HG02642 (cell line): ENCODE measurements around the gene SERPINB13.
"Not testable (repeated sequence)": the region's sequence is repeated elsewhere in the genome, so short reads cannot be mapped to it uniquely, and the experiment has no call there.

Experiments
- ATAC-seq: cut with Tn5 transposase; IDR thresholded peaks from one replicate; pipeline ENCODE4 v1.9.1; 2021; ENCODE audit warnings: mild to moderate bottlenecking; ENCODE audit not compliant: unreplicated experiment, poor library complexity

SERPINB13 gene

DNA sequence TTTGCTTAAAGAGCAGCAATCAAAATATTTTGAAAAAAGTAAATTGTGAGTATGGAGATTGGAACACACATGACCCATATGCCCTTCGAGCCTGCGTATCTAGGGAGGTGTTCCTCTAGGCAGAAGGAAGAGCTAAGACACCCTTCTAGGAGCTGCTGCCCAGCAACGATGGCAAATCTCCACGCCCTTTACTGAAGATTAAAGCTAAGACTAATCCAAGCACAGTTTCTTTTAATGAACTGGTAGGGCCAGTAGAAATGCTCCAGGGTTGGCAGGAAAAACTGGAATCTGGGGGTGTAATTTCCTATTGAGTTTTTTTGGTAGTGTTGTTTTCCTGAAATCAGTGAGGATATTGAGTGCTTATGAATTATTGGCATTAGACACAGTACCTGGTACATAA, 712 bp upstream of the SERPINB13 start:
- ATAC-seq: no peak

DNA sequence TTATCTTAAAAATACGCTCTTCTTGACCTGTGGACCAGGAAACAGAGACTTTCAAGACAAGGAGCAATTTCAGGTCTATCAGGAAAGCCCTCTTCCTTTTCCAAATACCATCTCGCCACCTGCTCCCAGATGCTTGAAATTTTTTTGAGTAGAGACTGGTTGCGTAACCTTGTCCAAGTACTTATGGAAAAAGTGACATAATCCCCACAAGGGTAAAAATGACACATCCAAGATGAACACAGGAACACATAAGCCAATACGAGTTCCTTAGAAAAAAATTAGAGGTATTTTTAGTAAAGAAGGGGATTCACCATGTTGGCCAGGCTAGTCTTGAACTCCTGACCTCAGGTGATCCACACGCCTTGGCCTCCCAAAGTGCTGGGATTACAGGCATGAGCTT, 1.8 kb downstream of the SERPINB13 start:
- ATAC-seq: no peak

DNA sequence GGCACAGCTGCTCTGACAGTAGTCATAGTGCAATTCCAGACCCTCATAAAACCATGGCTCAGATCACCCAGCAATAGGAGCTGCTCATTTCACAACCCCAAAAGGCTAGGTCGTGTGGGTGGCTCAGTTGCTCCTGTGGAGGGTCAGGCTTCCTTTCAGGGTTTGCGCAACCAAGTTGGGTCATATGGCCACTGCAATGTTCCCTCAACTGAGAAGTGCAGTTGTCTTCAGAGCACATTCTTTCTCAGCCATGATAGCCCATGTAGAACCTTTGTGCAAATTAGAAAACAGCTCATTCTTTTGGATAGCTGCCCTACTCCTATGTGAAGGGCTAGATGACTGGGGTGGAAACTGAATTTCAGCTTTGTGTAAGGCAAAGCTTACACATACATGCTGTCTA, 3.2 kb downstream of the SERPINB13 start:
- no peak for ATAC-seq

DNA sequence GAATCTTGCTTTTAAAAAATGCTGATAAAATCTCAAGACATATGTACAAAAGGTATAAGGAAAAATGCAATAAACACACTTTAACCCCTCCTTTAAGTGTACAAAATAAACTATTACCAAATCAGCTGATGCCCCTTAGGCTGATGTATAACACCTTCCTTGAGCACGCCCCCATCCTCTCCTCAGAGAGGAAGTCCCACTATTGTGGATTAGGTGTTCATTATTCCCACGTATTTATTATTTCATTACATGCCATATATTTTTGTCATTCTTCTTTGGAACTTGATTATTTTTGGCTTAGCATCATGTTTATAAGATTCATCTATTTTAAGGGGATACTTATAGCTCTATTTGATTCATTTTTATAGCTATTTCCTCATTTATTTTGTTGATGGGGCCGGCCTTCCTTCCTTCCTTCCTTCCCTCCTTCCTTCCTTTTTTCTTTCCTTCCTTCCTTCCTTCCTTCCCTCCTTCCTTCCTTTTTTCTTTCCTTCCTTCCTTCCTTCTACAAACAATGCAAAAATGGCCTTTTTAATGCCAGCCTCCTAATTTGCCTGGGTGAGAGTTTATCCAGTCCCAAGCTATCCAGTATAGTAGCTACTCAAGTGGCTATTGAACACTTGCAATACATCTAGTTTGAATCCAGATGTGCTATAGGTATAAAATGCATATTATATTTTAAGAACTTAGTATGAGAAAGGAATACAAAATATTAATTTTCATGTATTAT, 4.0 kb downstream of the SERPINB13 start:
- ATAC-seq: no peak

DNA sequence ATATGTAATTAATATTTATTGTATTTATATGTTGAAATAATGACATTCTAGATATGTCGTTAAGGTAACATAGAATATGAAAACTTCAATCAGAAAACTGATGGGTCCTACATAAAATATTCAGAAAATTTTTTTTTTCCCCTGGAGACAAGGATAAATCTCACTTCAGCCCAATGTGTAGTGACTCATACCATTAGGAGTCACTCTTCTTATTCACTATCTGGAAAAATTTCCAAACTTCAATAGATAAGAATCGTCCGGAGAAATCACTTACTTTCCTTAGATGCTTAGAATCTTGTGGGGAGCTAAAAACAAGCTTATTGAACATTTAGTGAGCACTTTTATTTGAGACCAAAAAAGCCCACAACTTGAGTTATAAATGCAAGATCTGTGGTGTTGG, 4.6 kb downstream of the SERPINB13 start:
- no peak for ATAC-seq

DNA sequence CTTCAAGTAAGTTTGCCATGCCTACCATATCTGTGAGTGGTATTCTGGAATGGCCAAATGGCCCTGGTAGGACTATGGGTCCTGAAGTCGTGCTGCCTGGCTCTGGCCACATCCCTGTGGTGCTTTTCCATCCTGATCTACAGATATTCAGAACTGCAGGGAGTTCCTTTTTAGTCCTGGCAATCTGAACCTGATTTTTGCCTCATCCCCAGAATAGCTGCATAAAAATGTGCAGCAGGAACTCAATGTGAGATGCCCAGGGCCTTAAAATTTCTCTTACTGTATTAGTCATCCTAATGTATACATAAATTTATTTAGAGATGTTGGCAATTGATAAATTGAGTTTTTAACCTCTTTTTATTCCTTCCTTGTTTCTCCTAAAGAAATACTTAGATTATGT, 5.3 kb downstream of the SERPINB13 start:
- no peak for ATAC-seq

DNA sequence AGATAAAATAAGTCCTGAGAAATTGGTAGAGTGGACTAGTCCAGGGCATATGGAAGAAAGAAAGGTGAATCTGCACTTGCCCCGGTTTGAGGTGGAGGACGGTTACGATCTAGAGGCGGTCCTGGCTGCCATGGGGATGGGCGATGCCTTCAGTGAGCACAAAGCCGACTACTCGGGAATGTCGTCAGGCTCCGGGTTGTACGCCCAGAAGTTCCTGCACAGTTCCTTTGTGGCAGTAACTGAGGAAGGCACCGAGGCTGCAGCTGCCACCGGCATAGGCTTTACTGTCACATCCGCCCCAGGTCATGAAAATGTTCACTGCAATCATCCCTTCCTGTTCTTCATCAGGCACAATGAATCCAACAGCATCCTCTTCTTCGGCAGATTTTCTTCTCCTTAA, 9.8 kb downstream of the SERPINB13 start:
- ATAC-seq: no peak

DNA sequence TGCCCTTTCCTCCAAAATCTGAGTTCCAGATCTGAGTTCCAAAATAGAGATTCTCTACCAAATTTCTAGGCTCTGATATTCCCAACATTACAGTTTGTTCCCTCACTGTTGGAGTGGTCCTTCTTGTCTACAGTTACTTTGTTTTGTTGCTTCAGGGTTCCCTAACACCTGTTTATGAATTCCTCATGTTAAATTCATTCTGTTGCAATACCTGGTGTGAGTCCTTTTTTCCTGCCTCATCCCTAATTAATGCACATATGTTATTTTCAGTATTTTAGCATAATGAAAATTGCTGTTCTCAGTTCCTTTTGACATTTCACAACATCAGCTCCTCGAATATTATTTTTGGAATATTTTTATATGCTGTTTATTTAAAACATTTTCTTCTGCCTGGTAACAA, 16.2 kb downstream of the SERPINB13 start:
- no peak for ATAC-seq

DNA sequence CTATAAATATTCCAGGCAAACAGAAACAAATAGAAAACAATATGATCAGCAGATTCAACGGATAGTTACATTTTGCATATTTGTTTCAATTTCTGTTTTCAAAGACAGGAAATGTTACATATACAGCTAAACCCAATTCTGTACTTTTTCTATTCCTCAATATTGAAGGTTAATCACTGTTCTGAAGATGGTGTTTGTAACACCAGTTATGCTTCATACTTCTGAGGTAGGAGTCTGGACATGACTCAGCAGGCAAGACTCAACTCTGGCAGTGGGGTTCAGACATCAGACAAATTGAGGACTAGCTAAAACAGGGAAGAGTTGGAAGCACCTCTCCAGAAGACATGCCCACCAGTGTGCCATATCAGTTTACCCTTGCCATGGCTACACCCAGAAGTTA, 16.6 kb downstream of the SERPINB13 start:
- ATAC-seq: peak; percentile 90

DNA sequence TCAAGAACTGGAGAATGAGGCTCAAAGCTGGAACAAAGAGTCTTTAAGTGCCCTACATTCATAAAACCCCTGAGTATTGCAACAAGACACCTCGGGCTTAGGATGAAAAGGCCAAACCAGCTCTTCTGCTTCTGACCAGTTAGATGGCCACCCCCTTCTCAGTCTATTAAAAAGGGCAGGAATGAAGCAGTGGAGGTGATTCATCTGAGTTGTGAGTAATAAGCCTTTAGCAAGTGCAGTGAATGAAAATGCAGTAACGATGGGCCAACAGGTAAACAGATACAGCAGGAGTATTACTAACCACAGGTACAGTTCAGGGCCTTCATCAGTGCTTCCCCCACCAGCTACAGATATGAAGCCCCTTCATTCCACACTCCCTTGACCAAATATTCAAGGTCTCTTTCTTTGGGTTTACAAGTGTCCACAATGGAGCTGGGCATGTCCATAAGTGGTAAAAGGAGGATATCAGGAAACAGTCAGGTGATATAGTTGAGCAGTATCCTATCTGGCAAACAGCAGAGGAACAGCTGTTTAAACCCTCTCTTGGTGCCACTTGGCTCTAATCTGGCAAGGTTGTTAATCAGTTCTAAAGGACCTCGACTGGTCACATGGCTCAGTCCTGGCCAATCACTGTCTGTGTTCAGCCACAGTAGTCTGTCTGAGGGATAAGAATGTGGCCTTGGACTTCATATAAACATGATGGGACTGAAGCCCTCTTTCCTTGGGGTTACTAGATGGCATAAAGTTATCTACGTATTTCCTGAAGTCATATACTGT, 17.8 kb downstream of the SERPINB13 start:
- no peak for ATAC-seq

DNA sequence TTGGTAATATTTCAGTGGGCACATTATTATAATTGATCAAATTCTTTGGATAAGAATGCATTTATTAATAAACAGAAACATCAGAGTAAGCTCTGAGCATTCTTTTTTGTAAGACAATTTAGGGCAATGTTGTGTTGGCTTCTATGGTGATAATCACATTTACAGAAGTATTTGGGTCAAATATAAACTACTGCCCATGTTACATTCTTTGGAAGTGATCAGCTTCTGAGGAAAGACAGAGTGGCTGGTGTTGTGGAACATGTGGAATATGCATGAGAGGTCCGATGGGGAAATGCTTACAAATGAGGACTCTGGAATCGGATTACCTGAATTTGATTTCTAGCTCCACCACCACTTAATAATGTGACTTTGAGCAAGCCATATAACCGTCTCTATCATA, 19.4 kb downstream of the SERPINB13 start:
- no peak for ATAC-seq

DNA sequence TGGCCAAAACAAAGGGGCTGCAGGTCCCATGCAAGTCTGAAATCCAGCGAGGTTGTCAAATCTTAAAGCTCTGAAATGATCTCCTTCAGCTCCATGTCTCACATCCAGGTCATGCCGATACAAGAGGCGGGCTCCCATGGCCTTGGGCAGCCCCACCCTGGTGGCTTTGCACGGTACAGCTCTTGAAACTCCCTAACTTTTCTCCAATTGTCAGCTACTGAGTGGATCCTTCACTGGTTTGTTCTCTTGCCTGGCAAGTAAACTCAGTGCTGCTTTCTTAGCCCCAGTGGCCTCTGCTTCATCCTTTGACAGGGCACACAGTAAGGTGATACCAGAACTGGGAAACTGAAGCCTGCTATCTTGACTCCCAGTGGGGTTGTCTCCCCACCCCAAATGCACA, 26.3 kb downstream of the SERPINB13 start:
- no peak for ATAC-seq

DNA sequence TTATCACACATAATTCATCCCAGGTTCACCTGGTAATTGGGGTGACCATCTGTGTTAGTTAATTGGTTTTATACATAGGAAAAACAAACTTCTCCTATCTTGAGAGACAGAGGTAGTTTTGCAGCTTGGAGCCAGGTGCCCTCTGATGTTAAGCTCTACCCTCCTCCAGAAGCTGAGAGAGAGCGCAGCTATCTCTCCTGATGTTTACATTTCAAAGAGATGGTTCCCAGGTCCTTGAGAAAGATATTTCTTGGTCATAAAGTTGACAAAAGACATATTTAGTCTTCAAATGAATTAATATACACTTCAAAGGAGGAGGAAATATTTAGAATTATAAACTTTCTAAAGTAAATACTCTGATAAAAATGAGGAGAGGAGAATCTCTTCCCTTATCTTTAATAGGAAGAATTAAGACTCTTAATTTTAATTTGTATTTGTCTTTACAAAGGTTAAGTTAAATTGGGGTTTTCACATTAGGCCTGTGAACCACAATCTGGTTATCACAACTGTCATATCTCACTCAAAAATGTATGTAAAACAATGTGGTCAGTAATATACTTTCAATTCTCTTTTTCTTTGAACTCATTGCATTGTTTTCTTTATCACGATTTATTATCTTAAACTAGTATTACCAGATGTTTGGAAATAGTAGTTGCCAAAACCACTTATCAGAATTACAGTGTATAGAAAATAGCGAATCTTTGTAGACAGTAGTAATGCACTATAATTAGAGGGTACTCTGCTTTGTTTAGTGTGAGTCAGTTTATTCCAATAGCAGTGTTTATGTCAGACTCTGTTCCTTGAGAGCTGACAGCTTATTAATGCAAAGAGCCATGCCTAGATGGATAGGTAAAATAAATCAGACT, 30.1 kb downstream of the SERPINB13 start:
- no peak for ATAC-seq

DNA sequence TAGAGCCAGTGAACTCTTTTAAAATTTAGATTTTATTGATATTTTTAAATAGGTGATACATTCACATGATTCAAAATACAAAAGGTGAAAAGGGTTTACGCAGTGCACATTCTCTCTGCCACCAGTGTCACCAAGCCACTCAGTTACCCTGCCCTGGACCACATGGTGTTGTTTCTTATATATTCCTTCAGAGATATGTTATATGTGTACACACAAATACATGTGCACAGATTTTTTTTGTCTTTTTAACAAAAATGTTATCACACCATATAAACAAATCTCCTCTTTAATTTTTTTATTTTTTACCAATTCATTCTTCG, 30.7 kb downstream of the SERPINB13 start:
- ATAC-seq: no peak

DNA sequence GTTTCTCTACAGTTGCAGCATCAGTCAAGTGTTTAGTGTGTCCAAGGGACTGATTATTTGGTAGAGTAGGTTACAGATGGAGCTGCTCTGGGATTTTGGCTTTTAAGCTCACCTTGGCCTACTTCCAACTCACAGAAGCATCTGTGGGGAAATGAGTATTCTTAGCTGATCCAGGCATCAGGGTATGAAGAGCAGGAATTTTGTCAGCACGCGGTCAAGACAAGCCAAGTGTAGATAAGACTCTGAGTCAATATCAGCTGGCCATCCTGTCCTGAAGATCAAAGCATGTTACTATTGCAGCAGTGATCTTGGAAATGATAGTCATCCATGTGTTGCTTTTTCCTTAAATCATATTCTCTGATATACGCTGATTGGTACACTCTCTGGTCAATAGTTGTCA, 32.5 kb downstream of the SERPINB13 start:
- no peak for ATAC-seq

DNA sequence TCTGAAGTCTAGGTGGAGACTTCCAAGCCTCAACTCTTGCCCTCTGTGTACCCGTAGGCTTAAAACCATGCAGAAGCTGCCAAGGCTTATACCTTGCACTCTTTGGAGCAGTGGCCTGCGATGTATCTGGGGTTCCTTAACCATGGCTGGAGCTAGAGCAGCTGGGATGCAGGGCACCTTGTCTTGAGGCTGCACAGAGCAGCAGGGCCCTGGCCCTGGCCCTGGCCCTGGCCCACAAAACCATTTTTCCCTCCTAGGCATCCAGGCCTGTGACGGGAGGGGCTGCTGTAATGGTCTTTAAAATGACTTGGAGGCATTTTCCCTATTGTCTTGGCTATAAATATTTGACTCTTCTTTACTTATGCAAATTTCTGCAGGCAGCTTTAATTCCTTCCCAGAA, 37.7 kb downstream of the SERPINB13 start:
- ATAC-seq: no peak

DNA sequence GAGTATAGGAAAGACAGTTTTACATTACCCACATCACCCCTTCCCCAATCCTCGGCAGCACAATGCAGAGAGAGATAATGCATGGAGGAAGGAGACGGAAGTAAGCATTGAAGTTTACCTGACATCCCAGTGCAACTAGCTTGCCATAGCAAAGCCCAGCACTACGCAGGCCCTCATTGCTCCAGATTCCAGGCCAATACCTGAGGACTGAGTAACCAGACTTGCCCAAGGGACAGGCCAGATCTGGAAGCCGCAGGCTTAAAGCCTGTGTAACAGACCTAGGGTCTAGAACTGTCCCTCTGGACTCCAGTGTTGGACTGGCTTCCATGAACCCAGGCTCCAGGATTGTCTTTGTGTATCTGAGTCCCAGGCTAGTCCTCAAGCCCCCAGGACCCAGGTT, 39.3 kb downstream of the SERPINB13 start:
- no peak for ATAC-seq

DNA sequence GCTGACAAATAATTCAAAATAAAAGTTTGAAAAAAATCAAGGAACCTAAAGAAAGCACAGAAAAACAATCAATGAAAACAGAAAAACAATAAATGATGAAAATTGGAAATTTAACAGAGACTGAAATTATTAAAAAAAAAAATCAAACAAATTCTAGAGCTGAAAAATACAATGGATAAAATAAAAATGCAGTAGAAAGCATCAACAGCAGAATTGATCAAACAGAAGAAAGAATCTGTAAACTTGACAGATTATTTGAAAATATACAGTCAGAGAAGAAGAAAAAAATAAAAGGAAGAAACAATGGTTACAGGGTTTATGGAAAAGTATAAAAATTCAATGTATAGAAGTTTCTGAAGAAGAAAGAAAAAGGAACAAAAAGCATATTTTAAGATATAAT, 40.7 kb downstream of the SERPINB13 start:
- no peak for ATAC-seq

DNA sequence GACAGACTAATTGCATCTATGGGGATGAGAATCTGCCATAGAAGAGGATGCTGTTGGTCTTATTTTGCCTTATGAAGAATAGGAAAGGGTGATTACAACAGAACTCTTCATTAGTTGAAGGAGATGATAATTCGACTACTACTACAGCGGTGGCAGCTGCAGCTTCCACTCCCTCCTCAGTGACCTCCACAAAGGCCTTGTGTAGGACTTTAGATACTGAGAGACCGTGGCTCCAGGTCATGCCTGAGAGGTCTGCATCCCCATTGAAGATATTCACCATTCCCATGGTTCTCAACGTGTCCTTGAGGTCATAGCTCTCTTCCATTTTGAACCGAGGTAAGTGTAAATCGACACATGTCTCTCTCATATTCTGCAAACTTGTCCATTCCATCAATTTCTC, 50.6 kb downstream of the SERPINB13 start:
- no peak for ATAC-seq

DNA sequence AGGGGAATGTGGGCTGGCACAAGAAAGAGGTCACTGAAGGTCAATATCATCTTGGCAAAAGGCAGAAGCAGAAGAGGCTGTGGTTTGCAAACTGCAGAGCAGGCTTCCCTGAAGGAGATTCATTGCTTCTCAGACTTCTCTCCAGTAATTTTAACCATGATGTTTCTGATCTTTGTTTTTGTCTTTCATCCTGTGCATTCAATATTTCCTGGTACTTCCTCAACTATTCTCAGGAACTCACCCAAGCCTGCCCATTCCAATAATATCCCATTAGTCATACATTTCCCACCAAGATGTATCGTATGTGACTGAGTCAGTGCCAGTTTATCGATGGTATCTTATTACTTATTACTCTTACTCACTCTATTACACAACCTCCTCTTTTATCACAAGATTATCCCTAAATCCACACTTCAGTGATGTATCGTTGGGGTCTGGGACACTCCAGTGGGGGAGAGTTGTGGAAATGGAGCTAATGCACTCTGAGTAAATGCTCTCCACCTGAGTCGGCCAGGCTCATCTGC, 54.1 kb downstream of the SERPINB13 start:
- not testable (repeated sequence) for ATAC-seq
